H9 (cell line): ENCODE data around the gene FAM53A. TPM values are rescaled to one million over a fixed set of nuclear protein-coding genes. Genes with fewer than 3 reads are reported as not detected.

Source experiments
- DNase-seq: peaks from one replicate; pipeline ENCODE4 v3.0.0-alpha.2; 2017
- H2AFZ ChIP-seq: one replicate; pipeline ENCODE4 v1.6.1; 2013; ENCODE audit warnings: mild to moderate bottlenecking, low read length, control low read depth, moderate library complexity
- H2AK5ac ChIP-seq: 2 replicates; pipeline ENCODE4 v1.6.1; 2013; ENCODE audit warnings: low read length, control low read depth, mixed read lengths; ENCODE audit not compliant: insufficient read length
- H2BK120ac ChIP-seq: one replicate; pipeline ENCODE4 v1.6.1; 2013; ENCODE audit warnings: low read depth, mild to moderate bottlenecking, low read length, control low read depth, inconsistent platforms; ENCODE audit not compliant: poor library complexity, severe bottlenecking
- H2BK12ac ChIP-seq: 2 replicates; pipeline ENCODE4 v1.6.1; 2013; ENCODE audit warnings: low read length, control low read depth, mixed read lengths, low read depth; ENCODE audit not compliant: insufficient read length
- H2BK15ac ChIP-seq: 2 replicates; pipeline ENCODE4 v1.6.1; 2013; ENCODE audit warnings: low read depth, low read length, control low read depth
- H2BK20ac ChIP-seq: one replicate; pipeline ENCODE4 v1.6.1; 2013; ENCODE audit warnings: low read depth, mild to moderate bottlenecking, low read length, control low read depth, inconsistent platforms; ENCODE audit not compliant: poor library complexity, severe bottlenecking
- H2BK5ac ChIP-seq: 2 replicates; pipeline ENCODE4 v1.6.1; 2013; ENCODE audit warnings: low read length, control low read depth, mixed read lengths; ENCODE audit not compliant: insufficient read length
- H3K14ac ChIP-seq: 2 replicates; pipeline ENCODE4 v1.6.1; 2013; ENCODE audit warnings: low read length, control low read depth; ENCODE audit not compliant: insufficient read depth
- H3K18ac ChIP-seq: 2 replicates; pipeline ENCODE4 v1.6.1; 2013; ENCODE audit warnings: low read depth, mild to moderate bottlenecking, mixed read lengths, low read length, control low read depth; ENCODE audit not compliant: insufficient read length
- H3K23ac ChIP-seq: 2 replicates; pipeline ENCODE4 v1.6.1; 2013; ENCODE audit warnings: low read length, control low read depth, mixed read lengths, low read depth; ENCODE audit not compliant: insufficient read length
- H3K23me2 ChIP-seq: 2 replicates; pipeline ENCODE4 v1.6.1; 2013; ENCODE audit warnings: low read depth, mild to moderate bottlenecking, mixed read lengths, low read length, control low read depth; ENCODE audit not compliant: insufficient read length, poor library complexity, severe bottlenecking
- H3K27ac ChIP-seq: 2 replicates; pipeline ENCODE4 v1.5.1; 2013; ENCODE audit warnings: low read length, control low read depth, mixed read lengths, low read depth; ENCODE audit not compliant: insufficient read length
- H3K27me3 ChIP-seq: 2 replicates; pipeline ENCODE4 v1.6.1; 2013; ENCODE audit warnings: low read length, control low read depth, inconsistent platforms; ENCODE audit not compliant: insufficient read depth
- H3K4ac ChIP-seq: 2 replicates; pipeline ENCODE4 v1.6.1; 2013; ENCODE audit warnings: low read depth, mild to moderate bottlenecking, control low read depth, inconsistent platforms, low read length, moderate library complexity
- H3K4me1 ChIP-seq: 2 replicates; pipeline ENCODE4 v1.6.1; 2013; ENCODE audit warnings: low read length, control low read depth, inconsistent platforms; ENCODE audit not compliant: insufficient read depth
- H3K4me2 ChIP-seq: 2 replicates; pipeline ENCODE4 v1.6.1; 2013; ENCODE audit warnings: low read length, control low read depth, mixed read lengths; ENCODE audit not compliant: insufficient read length, insufficient read depth
- H3K56ac ChIP-seq: 2 replicates; pipeline ENCODE4 v1.6.1; 2013; ENCODE audit warnings: low read depth, mild to moderate bottlenecking, mixed read lengths, low read length, control low read depth; ENCODE audit not compliant: insufficient read length
- H3K79me1 ChIP-seq: 2 replicates; pipeline ENCODE4 v1.6.1; 2013; ENCODE audit warnings: low read depth, mild to moderate bottlenecking, moderate library complexity, low read length, control low read depth, inconsistent platforms; ENCODE audit not compliant: insufficient read depth, poor library complexity, severe bottlenecking
- H3K79me2 ChIP-seq: 2 replicates; pipeline ENCODE4 v1.6.1; 2013; ENCODE audit warnings: low read length, control low read depth, inconsistent platforms; ENCODE audit not compliant: insufficient read depth
- H3K9ac ChIP-seq: 2 replicates; pipeline ENCODE4 v1.6.1; 2013; ENCODE audit warnings: low read length, control low read depth, mixed read lengths; ENCODE audit not compliant: insufficient read length; ENCODE audit errors: extremely low read depth
- H3K9me3 ChIP-seq: one replicate; pipeline ENCODE4 v1.6.1; 2013; ENCODE audit warnings: low read depth, low read length, inconsistent platforms; ENCODE audit not compliant: control insufficient read depth
- H3T11ph ChIP-seq: one replicate; pipeline ENCODE4 v1.6.1; 2013; ENCODE audit warnings: mild to moderate bottlenecking, low read length, control low read depth, inconsistent platforms
- H4K20me1 ChIP-seq: one replicate; pipeline ENCODE4 v1.6.1; 2013; ENCODE audit not compliant: control insufficient read depth, insufficient read length, insufficient read depth
- H4K5ac ChIP-seq: 2 replicates; pipeline ENCODE4 v1.6.1; 2013; ENCODE audit warnings: low read depth, mild to moderate bottlenecking, mixed read lengths, low read length, control low read depth; ENCODE audit not compliant: insufficient read length
- H4K8ac ChIP-seq: replicated peaks from 2 replicates; pipeline ENCODE4 v1.6.1; 2013; ENCODE audit warnings: low read length, control low read depth, mixed read lengths, low read depth; ENCODE audit not compliant: insufficient read length
- H4K91ac ChIP-seq: 2 replicates; pipeline ENCODE4 v1.6.1; 2013; ENCODE audit warnings: low read depth, mild to moderate bottlenecking, moderate library complexity, mixed read lengths, low read length, control low read depth; ENCODE audit not compliant: insufficient read length
- H3K27ac Mint-ChIP-seq, 3 experiments: 2 replicates in 2 of 3; 3 replicates in 1 of 3; pipeline ENCODE4 v1.8.0; 2020 to 2021; ENCODE audit warnings: mixed read lengths in 3 of 3, mild to moderate bottlenecking in 1 of 3, moderate library complexity in 1 of 3
- H3K27me3 Mint-ChIP-seq: 2 replicates; pipeline ENCODE4 v1.8.0; 2021; ENCODE audit warnings: low read depth, mild to moderate bottlenecking, moderate library complexity, mixed read lengths
- H3K36me3 Mint-ChIP-seq, 3 experiments: 2 replicates in 2 of 3; 3 replicates in 1 of 3; pipeline ENCODE4 v1.8.0; 2020 to 2021; ENCODE audit warnings: low read depth in 3 of 3, mixed read lengths in 3 of 3; ENCODE audit not compliant: insufficient read depth in 1 of 3
- H3K4me1 Mint-ChIP-seq, 2 experiments: 2 replicates each; pipeline ENCODE4 v1.8.0; 2020; ENCODE audit warnings: mixed read lengths in 2 of 2
- H3K4me3 Mint-ChIP-seq, 2 experiments: 2 replicates in 1 of 2; 3 replicates in 1 of 2; pipeline ENCODE4 v1.8.0; 2020 to 2021; ENCODE audit warnings: mild to moderate bottlenecking in 2 of 2, mixed read lengths in 2 of 2, moderate library complexity in 1 of 2
- H3K9me3 Mint-ChIP-seq, 2 experiments: 2 replicates in 1 of 2; 3 replicates in 1 of 2; pipeline ENCODE4 v1.8.0; 2020; ENCODE audit warnings: mild to moderate bottlenecking in 2 of 2, mixed read lengths in 2 of 2, moderate library complexity in 1 of 2
- CTCF ChIP-seq: fragments of 200-600 bp; sonication (generic); conservative IDR thresholded peaks from 3 replicates; pipeline ENCODE4 v1.8.0; 2021; ENCODE audit warnings: antibody characterized with exemption, mild to moderate bottlenecking
- WGBS: extraction: QIAGEN DNeasy Blood & Tissue Kit; methylation state at CpG from one replicate; pipeline ENCODE4 v1.1.7; 2013; ENCODE audit warnings: missing lambda C conversion rate, low lambda C conversion rate, mixed read lengths; ENCODE audit not compliant: insufficient read length; ENCODE audit errors: extremely low coverage; 5-methylcytosine and 5-hydroxymethylcytosine counted together
- total RNA-seq: library from RNA; stranded (reverse); gene quantifications from 2 replicates; pipeline ENCODE4 v1.2.1, GENCODE V29; 2021

FAM53A gene
- total RNA-seq, 1 experiment from 2014 or later = 2.4 TPM

- Histone ChIP-seq H3K23me2 (no peaks in the 10 kb centered on the region), H3K27me3 (no peaks in the 10 kb centered on the region), H4K20me1 (no peaks in the 10 kb centered on the region), H2BK5ac (no peak overlapping the region), H2BK15ac (no peak overlapping the region), H2BK20ac (no peak overlapping the region), H3K18ac (no peak overlapping the region), H3K4me2 (no peak overlapping the region), H4K91ac (no peak overlapping the region), H3K9ac (no peak overlapping the region), H4K5ac (no peak overlapping the region), H2AK5ac (no peak overlapping the region), H3K14ac (no peak overlapping the region), H2AFZ (no peak overlapping the region), H3K56ac (no peak overlapping the region), H3K23ac (no peak overlapping the region), H3K79me2 (no peaks in the 10 kb centered on the region), H3T11ph (no peak overlapping the region), H2BK120ac (no peak overlapping the region), H3K4me1 (no peaks in the 10 kb centered on the region), H2BK12ac (no peak overlapping the region), H3K79me1 (no peaks in the 10 kb centered on the region), H3K4ac (no peak overlapping the region), H3K27ac (no peak overlapping the region), H3K9me3 (no peaks in the 10 kb centered on the region), H4K8ac (no peak overlapping the region)
- Mint-ChIP-seq H3K27me3 (no peaks in the 10 kb centered on the region; the same call in none of the 2 replicates), H3K4me1 (no peaks in the 10 kb centered on the region), H3K27ac (no peak overlapping the region), H3K36me3 (no peaks in the 10 kb centered on the region; a peak in 1 of 7 replicates), H3K9me3 (peaks cover 0 to 10% of the 10 kb centered on the region in 2 experiments; a peak in 2 of 5 replicates), H3K4me3 (no peak overlapping the region)
- no peak for TF ChIP-seq CTCF
- DNase-seq = no peak
- no CpG with 5 or more reads among the region's 6 CpGs for WGBS
Measured at GRCh38 chr4:1616557-1616930, 67.6 kb downstream of the FAM53A start.
